ENCODE results near the gene LRRC18. TPM values are rescaled to one million over a fixed set of nuclear protein-coding genes. Genes with fewer than 3 reads are reported as not detected.

The LRRC18 gene
- total RNA-seq, 1 experiment from 2014 or later = not detected

DNA sequence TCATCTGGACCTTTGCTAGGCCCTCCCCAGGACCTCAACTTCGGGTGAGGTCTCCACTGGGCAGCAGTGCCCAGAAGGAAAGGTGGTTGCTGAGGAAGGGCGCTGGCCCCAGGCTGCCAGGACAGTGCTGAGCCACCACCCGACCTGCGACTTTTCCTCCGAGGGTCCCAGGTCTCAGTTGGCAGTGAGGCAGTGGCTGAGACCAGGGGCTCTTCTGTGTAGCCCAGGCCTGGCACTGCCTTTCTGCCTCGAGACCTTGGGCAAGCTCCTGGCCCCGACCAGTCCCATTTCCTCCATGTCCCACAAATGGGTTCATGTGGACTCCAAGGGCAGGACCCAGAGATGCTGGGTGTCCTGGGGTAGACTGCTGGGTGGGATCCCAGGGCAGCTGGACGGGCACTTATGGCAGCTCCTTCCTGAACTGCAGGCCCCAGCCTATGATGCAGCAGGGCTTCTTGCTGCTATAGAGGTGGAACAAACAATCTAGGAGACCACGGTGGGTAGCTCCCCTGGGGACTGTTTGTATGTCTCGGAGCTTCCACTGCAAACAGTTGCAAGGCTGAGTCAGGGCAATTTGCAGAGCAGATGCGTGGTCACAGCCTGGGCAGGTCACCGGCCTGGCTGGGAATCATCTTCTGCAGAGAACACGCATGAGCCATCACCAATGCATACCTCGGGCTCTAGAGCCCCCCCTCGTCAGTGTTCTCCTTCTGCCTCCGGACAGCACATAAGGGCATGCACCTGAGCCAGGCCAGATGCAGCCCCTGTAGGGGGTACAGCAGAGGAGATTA is 17.9 kb upstream of the LRRC18 start:
- H3K36me3 ChIP-seq (ENCODE audit: control insufficient read depth in 1 of 2, insufficient read depth in 2 of 2, low read length in 2 of 2) = no peaks in the 10 kb centered on the region
- TF ChIP-seq EZH2phosphoT487 (IDR thresholded peaks at IDR 0.05; ENCODE audit: borderline replicate concordance) (no peak), EGR1 (IDR thresholded peaks at IDR 0.05; ENCODE audit: low read depth) (no peak), SRF (IDR thresholded peaks at IDR 0.05; ENCODE audit: low read depth) (no peak), ZNF274 (IDR thresholded peaks at IDR 0.05; ENCODE audit: low read depth, low read length) (no peak), JUND (IDR thresholded peaks at IDR 0.05) (no peak), ELF1 (IDR thresholded peaks at IDR 0.05; ENCODE audit: borderline replicate concordance, low read depth) (no peak)
- TF ChIP-seq, protein P1, sequence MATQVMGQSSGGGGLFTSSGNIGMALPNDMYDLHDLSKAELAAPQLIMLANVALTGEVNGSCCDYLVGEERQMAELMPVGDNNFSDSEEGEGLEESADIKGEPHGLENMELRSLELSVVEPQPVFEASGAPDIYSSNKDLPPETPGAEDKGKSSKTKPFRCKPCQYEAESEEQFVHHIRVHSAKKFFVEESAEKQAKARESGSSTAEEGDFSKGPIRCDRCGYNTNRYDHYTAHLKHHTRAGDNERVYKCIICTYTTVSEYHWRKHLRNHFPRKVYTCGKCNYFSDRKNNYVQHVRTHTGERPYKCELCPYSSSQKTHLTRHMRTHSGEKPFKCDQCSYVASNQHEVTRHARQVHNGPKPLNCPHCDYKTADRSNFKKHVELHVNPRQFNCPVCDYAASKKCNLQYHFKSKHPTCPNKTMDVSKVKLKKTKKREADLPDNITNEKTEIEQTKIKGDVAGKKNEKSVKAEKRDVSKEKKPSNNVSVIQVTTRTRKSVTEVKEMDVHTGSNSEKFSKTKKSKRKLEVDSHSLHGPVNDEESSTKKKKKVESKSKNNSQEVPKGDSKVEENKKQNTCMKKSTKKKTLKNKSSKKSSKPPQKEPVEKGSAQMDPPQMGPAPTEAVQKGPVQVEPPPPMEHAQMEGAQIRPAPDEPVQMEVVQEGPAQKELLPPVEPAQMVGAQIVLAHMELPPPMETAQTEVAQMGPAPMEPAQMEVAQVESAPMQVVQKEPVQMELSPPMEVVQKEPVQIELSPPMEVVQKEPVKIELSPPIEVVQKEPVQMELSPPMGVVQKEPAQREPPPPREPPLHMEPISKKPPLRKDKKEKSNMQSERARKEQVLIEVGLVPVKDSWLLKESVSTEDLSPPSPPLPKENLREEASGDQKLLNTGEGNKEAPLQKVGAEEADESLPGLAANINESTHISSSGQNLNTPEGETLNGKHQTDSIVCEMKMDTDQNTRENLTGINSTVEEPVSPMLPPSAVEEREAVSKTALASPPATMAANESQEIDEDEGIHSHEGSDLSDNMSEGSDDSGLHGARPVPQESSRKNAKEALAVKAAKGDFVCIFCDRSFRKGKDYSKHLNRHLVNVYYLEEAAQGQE (IDR thresholded peaks at IDR 0.05; ENCODE audit: low read depth) = no peak
- no peak overlapping the region for H3K9ac ChIP-seq (ENCODE audit: low read length)
- H3K4me2 ChIP-seq (ENCODE audit: low read length) = no peak overlapping the region
- H3K9me3 ChIP-seq (ENCODE audit: control insufficient read depth in 1 of 2, insufficient read depth in 1 of 2, low read depth in 1 of 2, low read length in 2 of 2) = no peaks in the 10 kb centered on the region
- RAD21 ChIA-PET (ENCODE audit: low non-redundant PET in 1 of 2, low total read pairs in 2 of 2, uncharacterized antibody in 2 of 2, unreplicated experiment in 2 of 2) = no interaction called here
- no peak overlapping the region for H2AFZ ChIP-seq (ENCODE audit: low read depth, low read length, poor library complexity, severe bottlenecking)
- no peak overlapping the region for H3K27ac ChIP-seq (ENCODE audit: low read depth, low read length)
- H3K79me2 ChIP-seq (ENCODE audit: insufficient read depth, low read length) = no peaks in the 10 kb centered on the region
- H3K9me2 ChIP-seq (ENCODE audit: insufficient read depth) = no peaks in the 10 kb centered on the region
- H4K20me1 ChIP-seq (ENCODE audit: insufficient read depth) = no peaks in the 10 kb centered on the region
- H3K4me3 ChIP-seq (replicated peaks in 1 of 2; ENCODE audit: low read depth in 1 of 2, low read length in 2 of 2) = no peak overlapping the region
- no peak for ATAC-seq
- peaks cover 27% of the 10 kb centered on the region for H3K27me3 ChIP-seq (ENCODE audit: insufficient read depth, low read length)
- CTCF ChIA-PET = no interaction called here
- DNase-seq (ENCODE audit: low read depth, low spot score) = no peak
- no TSS peak for BruUV-seq (replicated peaks)
- H3K4me1 ChIP-seq (ENCODE audit: control insufficient read depth in 1 of 2, insufficient read depth in 2 of 2, low read length in 2 of 2) = no peaks in the 10 kb centered on the region
- intact Hi-C loops (cut with micrococcal nuclease) = no loop called here
- POLR2A ChIA-PET = no interaction called here

All from HCT116 (cell line).